Endodermal cell (in vitro differentiated cells): Measurements from ENCODE around the gene ATP2B1. TPM values are rescaled to one million over a fixed set of nuclear protein-coding genes. Genes with fewer than 3 reads are reported as not detected.

Experiments used
- DNase-seq: peaks from one replicate; pipeline ENCODE4 v3.0.0-alpha.2; 2017
- H3K27ac ChIP-seq: 2 replicates; pipeline ENCODE4 v1.5.1; 2013; ENCODE audit warnings: mild to moderate bottlenecking, low read depth, low read length, moderate library complexity
- H3K27me3 ChIP-seq: 2 replicates; pipeline ENCODE4 v1.6.1; 2013; ENCODE audit warnings: mild to moderate bottlenecking, low read length, moderate library complexity; ENCODE audit not compliant: insufficient read depth, control insufficient read depth, poor library complexity, severe bottlenecking
- H3K36me3 ChIP-seq: 2 replicates; pipeline ENCODE4 v1.7.0; 2013; ENCODE audit warnings: mild to moderate bottlenecking, low read length, moderate library complexity; ENCODE audit not compliant: control insufficient read depth, insufficient read depth
- H3K4me1 ChIP-seq: one replicate; pipeline ENCODE4 v1.7.0; 2013; ENCODE audit warnings: low read length; ENCODE audit not compliant: control insufficient read depth, insufficient read depth
- H3K4me3 ChIP-seq: 2 replicates; pipeline ENCODE4 v1.5.1; 2013; ENCODE audit warnings: mild to moderate bottlenecking, low read length, moderate library complexity
- H3K9ac ChIP-seq: 2 replicates; pipeline ENCODE4 v1.6.1; 2013; ENCODE audit warnings: mild to moderate bottlenecking, low read length, moderate library complexity; ENCODE audit not compliant: poor library complexity, severe bottlenecking; ENCODE audit errors: extremely low read depth
- H3K9me3 ChIP-seq: 2 replicates; pipeline ENCODE4 v1.6.1; 2013; ENCODE audit warnings: mild to moderate bottlenecking, low read length, moderate library complexity; ENCODE audit not compliant: control insufficient read depth
- H3K27ac Mint-ChIP-seq: 2 replicates; pipeline ENCODE4 v1.8.0; 2020; ENCODE audit warnings: mixed read lengths
- H3K27me3 Mint-ChIP-seq: 2 replicates; pipeline ENCODE4 v1.8.0; 2021; ENCODE audit warnings: mild to moderate bottlenecking, mixed read lengths; ENCODE audit not compliant: insufficient read depth
- H3K36me3 Mint-ChIP-seq: 2 replicates; pipeline ENCODE4 v1.8.0; 2020; ENCODE audit warnings: low read depth, mixed read lengths
- H3K4me1 Mint-ChIP-seq: 2 replicates; pipeline ENCODE4 v1.8.0; 2020; ENCODE audit warnings: mixed read lengths
- H3K4me3 Mint-ChIP-seq: 2 replicates; pipeline ENCODE4 v1.8.0; 2020; ENCODE audit warnings: mild to moderate bottlenecking, moderate library complexity, mixed read lengths
- H3K9me3 Mint-ChIP-seq: 2 replicates; pipeline ENCODE4 v1.8.0; 2020; ENCODE audit warnings: mild to moderate bottlenecking, mixed read lengths
- CTCF ChIP-seq: fragments of 200-600 bp; sonication (generic); conservative IDR thresholded peaks from 2 replicates; pipeline ENCODE4 v1.5.0; 2021; ENCODE audit warnings: antibody characterized with exemption, mild to moderate bottlenecking
- WGBS, 2 experiments: methylation state at CpG; one replicate each; pipeline versions ENCODE4 v1.1.5 to v1.1.7; 2013; ENCODE audit warnings: missing lambda C conversion rate in 2 of 2, mixed read lengths in 1 of 2; ENCODE audit not compliant: insufficient coverage in 1 of 2, insufficient read length in 1 of 2; 5-methylcytosine and 5-hydroxymethylcytosine counted together
- total RNA-seq, 2 donors: library from RNA; stranded (reverse); fragmentation: NEBNext Ultra II Directional in 1 of 2; extraction: Animal tissue kit (Norgen Biotek cat#: 25700) in 1 of 2; gene quantifications; 2 replicates in 1 of 2; 3 replicates in 1 of 2; pipeline ENCODE4 v1.2.1, GENCODE V29; 2021

ATP2B1 gene
- total RNA-seq, 2 donors from 2014 or later, result 66.7 to 81.9 TPM

DNA sequence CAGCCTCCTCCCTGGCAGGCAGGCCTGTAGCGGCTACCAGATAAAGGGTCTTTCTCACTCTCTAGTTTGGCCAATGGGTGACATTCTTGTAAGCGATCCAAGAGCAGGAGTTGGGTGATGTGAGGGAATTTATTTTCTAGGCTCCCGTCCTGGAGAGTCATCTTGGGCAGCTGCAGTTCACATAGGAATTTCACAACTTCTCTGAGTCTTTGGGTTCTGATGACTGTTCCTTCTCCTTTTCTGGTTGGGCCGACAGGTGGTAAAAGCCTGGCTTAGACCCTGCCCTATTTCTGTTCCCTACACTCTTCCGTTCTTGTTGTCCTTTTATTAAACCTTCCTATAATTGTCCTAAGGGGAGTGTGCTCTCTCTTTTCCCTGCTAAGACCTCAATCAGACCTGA, 140.2 kb downstream of the ATP2B1 start:
- Mint-ChIP-seq H3K36me3 (no peaks in the 10 kb centered on the region), H3K4me1 (no peaks in the 10 kb centered on the region), H3K4me3 (no peak overlapping the region), H3K9me3 (no peaks in the 10 kb centered on the region), H3K27ac (no peak overlapping the region), H3K27me3 (no peaks in the 10 kb centered on the region)
- no peak overlapping the region for H3K4me3 ChIP-seq
- H3K36me3 ChIP-seq, result no peaks in the 10 kb centered on the region
- H3K9me3 ChIP-seq, result no peaks in the 10 kb centered on the region
- no peaks in the 10 kb centered on the region for H3K4me1 ChIP-seq
- no peaks in the 10 kb centered on the region for H3K27me3 ChIP-seq
- 94 to 98% methylated on average over 4 to 5 of the region's 5 CpGs for WGBS, 2 experiments
- TF ChIP-seq CTCF, result no peak
- no peak overlapping the region for H3K9ac ChIP-seq
- no peak overlapping the region for H3K27ac ChIP-seq
- DNase-seq, result no peak

GRCh38 chr12:89567691-89568239, 140.9 kb downstream of the ATP2B1 start:
- WGBS, 2 experiments, result 94% methylated on average over 3 of the region's 3 CpGs; no CpG with 5 or more reads in 1 of the 2 experiments

DNA sequence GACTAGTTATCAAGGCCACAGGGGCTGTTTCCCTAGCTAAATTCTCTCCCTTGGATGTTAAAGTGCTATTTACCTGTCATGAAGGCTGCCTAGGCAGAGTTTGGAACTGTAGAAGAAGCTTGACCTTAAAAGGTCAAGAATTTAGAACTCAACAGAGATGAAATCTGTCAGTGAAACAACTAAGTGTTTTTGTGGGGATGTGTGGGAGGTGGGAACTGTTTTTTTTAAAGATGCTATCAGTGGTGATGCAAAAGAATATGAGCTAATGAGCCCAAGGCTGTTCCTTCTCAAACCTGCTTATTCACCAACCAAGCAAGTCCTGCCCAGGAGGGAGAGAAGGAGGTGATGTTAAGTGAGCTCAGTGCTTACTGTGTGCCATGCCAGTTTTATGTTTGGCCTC, 142.0 kb downstream of the ATP2B1 start:
- H3K36me3 Mint-ChIP-seq, result no peaks in the 10 kb centered on the region
- no peaks in the 10 kb centered on the region for H3K4me1 Mint-ChIP-seq
- no peak overlapping the region for H3K9ac ChIP-seq
- no peaks in the 10 kb centered on the region for H3K9me3 ChIP-seq
- H3K4me1 ChIP-seq, result no peaks in the 10 kb centered on the region
- no peak for DNase-seq
- no peak overlapping the region for H3K4me3 Mint-ChIP-seq
- no peaks in the 10 kb centered on the region for H3K36me3 ChIP-seq
- no peak for TF ChIP-seq CTCF
- H3K4me3 ChIP-seq, result no peak overlapping the region
- H3K9me3 Mint-ChIP-seq, result no peaks in the 10 kb centered on the region
- no peak overlapping the region for H3K27ac Mint-ChIP-seq
- H3K27me3 Mint-ChIP-seq, result no peaks in the 10 kb centered on the region
- no peaks in the 10 kb centered on the region for H3K27me3 ChIP-seq
- H3K27ac ChIP-seq, result no peak overlapping the region

More at GRCh38 chr12:89567691-89568239, 140.9 kb downstream of the ATP2B1 start:
- no peaks in the 10 kb centered on the region for H3K9me3 ChIP-seq
- Mint-ChIP-seq H3K36me3 (no peaks in the 10 kb centered on the region), H3K4me3 (no peak overlapping the region), H3K27me3 (no peaks in the 10 kb centered on the region), H3K4me1 (no peaks in the 10 kb centered on the region), H3K27ac (no peak overlapping the region), H3K9me3 (no peaks in the 10 kb centered on the region)
- TF ChIP-seq CTCF, result no peak
- no peaks in the 10 kb centered on the region for H3K4me1 ChIP-seq
- H3K4me3 ChIP-seq, result no peak overlapping the region
- H3K27ac ChIP-seq, result no peak overlapping the region
- no peaks in the 10 kb centered on the region for H3K27me3 ChIP-seq
- DNase-seq, result no peak
- no peaks in the 10 kb centered on the region for H3K36me3 ChIP-seq
- no peak overlapping the region for H3K9ac ChIP-seq
